ENCODE results near the gene HLTF. TPM values are rescaled to one million over a fixed set of nuclear protein-coding genes. Genes with fewer than 3 reads are reported as not detected.

The HLTF gene
- total and polyA plus RNA-seq, 2 of the 13 experiments (the other 11 are each of a cell fraction or from before 2014, with no cell fraction given) = 12.0 to 22.9 TPM

DNA sequence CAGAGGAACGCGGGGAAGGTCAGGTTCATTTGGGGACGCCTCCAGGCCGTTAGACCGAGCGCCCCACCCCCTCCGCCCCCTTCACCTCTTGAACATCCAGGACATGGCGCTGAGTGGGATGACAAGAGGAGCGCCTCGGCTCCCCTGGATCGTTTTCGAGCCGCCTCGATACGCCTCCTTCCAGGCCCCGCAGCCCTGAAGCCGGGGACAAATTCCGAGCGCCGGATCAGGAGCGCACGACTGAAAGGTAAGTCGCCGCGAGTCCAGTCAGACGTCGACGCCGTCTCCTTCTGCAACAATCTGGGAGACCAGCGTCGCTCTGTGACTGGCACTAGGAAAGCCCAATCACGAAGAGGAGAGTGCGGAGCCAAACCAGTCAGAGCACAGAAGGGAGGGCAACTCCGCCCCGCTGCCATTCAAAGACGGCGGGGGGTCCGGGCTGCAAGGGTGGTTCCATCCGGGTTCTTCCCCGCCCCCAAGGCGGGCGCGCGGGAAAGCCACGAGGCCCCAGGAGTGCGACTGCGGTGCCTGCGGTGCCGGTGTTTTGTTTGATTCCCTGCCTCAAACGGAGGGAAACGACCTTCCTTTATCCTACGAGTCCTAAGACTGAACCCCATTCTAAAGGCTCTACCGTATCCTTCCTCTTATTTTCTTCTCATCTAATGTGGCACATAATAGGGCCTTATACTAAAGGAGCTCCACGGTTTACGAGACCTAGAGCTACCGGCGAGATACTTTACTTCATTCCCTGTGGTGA lies at the start of gene HLTF (continued):
- TF ChIP-seq ZSCAN30 (CRISPR knock-in tag; IDR thresholded peaks at IDR 0.05) = peak; percentile 85; the same call in 1 of the 2 replicates
- no peak for TF ChIP-seq ZNF572 (CRISPR knock-in tag; IDR thresholded peaks at IDR 0.05)
- TF ChIP-seq, protein P1, sequence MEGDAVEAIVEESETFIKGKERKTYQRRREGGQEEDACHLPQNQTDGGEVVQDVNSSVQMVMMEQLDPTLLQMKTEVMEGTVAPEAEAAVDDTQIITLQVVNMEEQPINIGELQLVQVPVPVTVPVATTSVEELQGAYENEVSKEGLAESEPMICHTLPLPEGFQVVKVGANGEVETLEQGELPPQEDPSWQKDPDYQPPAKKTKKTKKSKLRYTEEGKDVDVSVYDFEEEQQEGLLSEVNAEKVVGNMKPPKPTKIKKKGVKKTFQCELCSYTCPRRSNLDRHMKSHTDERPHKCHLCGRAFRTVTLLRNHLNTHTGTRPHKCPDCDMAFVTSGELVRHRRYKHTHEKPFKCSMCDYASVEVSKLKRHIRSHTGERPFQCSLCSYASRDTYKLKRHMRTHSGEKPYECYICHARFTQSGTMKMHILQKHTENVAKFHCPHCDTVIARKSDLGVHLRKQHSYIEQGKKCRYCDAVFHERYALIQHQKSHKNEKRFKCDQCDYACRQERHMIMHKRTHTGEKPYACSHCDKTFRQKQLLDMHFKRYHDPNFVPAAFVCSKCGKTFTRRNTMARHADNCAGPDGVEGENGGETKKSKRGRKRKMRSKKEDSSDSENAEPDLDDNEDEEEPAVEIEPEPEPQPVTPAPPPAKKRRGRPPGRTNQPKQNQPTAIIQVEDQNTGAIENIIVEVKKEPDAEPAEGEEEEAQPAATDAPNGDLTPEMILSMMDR (CRISPR knock-in tag; IDR thresholded peaks at IDR 0.05) = no peak
- peak; percentile 83; the same call in 1 of the 2 replicates for TF ChIP-seq ZNF556 (CRISPR knock-in tag; IDR thresholded peaks at IDR 0.05; ENCODE audit: borderline replicate concordance)
- TF ChIP-seq FOSL2 (CRISPR knock-in tag; IDR thresholded peaks at IDR 0.05) = no peak; the same call in 1 of the 2 replicates
- TF ChIP-seq, protein P2, sequence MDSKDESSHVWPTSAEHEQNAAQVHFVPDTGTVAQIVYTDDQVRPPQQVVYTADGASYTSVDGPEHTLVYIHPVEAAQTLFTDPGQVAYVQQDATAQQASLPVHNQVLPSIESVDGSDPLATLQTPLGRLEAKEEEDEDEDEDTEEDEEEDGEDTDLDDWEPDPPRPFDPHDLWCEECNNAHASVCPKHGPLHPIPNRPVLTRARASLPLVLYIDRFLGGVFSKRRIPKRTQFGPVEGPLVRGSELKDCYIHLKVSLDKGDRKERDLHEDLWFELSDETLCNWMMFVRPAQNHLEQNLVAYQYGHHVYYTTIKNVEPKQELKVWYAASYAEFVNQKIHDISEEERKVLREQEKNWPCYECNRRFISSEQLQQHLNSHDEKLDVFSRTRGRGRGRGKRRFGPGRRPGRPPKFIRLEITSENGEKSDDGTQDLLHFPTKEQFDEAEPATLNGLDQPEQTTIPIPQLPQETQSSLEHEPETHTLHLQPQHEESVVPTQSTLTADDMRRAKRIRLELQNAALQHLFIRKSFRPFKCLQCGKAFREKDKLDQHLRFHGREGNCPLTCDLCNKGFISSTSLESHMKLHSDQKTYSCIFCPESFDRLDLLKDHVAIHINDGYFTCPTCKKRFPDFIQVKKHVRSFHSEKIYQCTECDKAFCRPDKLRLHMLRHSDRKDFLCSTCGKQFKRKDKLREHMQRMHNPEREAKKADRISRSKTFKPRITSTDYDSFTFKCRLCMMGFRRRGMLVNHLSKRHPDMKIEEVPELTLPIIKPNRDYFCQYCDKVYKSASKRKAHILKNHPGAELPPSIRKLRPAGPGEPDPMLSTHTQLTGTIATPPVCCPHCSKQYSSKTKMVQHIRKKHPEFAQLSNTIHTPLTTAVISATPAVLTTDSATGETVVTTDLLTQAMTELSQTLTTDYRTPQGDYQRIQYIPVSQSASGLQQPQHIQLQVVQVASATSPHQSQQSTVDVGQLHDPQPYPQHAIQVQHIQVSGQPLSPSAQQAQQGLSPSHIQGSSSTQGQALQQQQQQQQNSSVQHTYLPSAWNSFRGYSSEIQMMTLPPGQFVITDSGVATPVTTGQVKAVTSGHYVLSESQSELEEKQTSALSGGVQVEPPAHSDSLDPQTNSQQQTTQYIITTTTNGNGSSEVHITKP (CRISPR knock-in tag; IDR thresholded peaks at IDR 0.05; ENCODE audit: low read depth) = 0 out of 2 replicates have a peak, but pooled peaks have one; percentile 48
- TF ChIP-seq, protein P3, sequence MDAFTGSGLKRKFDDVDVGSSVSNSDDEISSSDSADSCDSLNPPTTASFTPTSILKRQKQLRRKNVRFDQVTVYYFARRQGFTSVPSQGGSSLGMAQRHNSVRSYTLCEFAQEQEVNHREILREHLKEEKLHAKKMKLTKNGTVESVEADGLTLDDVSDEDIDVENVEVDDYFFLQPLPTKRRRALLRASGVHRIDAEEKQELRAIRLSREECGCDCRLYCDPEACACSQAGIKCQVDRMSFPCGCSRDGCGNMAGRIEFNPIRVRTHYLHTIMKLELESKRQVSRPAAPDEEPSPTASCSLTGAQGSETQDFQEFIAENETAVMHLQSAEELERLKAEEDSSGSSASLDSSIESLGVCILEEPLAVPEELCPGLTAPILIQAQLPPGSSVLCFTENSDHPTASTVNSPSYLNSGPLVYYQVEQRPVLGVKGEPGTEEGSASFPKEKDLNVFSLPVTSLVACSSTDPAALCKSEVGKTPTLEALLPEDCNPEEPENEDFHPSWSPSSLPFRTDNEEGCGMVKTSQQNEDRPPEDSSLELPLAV (CRISPR knock-in tag; conservative IDR thresholded peaks at IDR 0.05; ENCODE audit: low read depth) = peak; percentile 60; the same call in 1 of the 2 replicates
- TF ChIP-seq, protein P4, sequence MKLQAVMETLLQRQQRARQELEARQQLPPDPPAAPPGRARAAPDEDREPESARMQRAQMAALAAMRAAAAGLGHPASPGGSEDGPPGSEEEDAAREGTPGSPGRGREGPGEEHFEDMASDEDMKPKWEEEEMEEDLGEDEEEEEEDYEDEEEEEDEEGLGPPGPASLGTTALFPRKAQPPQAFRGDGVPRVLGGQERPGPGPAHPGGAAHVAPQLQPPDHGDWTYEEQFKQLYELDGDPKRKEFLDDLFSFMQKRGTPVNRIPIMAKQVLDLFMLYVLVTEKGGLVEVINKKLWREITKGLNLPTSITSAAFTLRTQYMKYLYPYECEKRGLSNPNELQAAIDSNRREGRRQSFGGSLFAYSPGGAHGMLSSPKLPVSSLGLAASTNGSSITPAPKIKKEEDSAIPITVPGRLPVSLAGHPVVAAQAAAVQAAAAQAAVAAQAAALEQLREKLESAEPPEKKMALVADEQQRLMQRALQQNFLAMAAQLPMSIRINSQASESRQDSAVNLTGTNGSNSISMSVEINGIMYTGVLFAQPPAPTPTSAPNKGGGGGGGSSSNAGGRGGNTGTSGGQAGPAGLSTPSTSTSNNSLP (IDR thresholded peaks at IDR 0.05; ENCODE audit: low read depth, low read length) = no peak
- peak; percentile 66; the same call in 1 of the 2 replicates for TF ChIP-seq ZNF792 (CRISPR knock-in tag; IDR thresholded peaks at IDR 0.05)
- TF ChIP-seq ZNF543 (CRISPR knock-in tag; IDR thresholded peaks at IDR 0.05) = 0 out of 2 replicates have a peak, but pooled peaks have one; percentile 43
- TF ChIP-seq ZFY (CRISPR knock-in tag; IDR thresholded peaks at IDR 0.05) = peak; percentile 67
- TF ChIP-seq ZNF75D (CRISPR knock-in tag; IDR thresholded peaks at IDR 0.05; ENCODE audit: borderline replicate concordance) = no peak
- TF ChIP-seq ESRRA (CRISPR knock-in tag; IDR thresholded peaks at IDR 0.05; ENCODE audit: low read depth) = 0 out of 2 replicates have a peak, but pooled peaks have one; percentile 30
- no peak for TF ChIP-seq MTA3 (CRISPR knock-in tag; IDR thresholded peaks at IDR 0.05)
- peak; percentile 40 to 75; a peak in 3 of 4 replicates for TF ChIP-seq POLR2A (IDR thresholded peaks at IDR 0.05; ENCODE audit: insufficient read depth in 1 of 2, low read depth in 2 of 2, low read length in 2 of 2)
- TF ChIP-seq ZNF619 (CRISPR knock-in tag; IDR thresholded peaks at IDR 0.05) = peak; percentile 61; the same call in 1 of the 2 replicates
- TF ChIP-seq ZNF782 (CRISPR knock-in tag; IDR thresholded peaks at IDR 0.05; ENCODE audit: borderline replicate concordance) = no peak; the same call in 1 of the 2 replicates
- TF ChIP-seq MIER3 (CRISPR knock-in tag; IDR thresholded peaks at IDR 0.05; ENCODE audit: borderline replicate concordance) = no peak; the same call in 1 of the 2 replicates
- TF ChIP-seq ZNF354B (CRISPR knock-in tag; IDR thresholded peaks at IDR 0.05) = no peak
- TF ChIP-seq ZNF205 (CRISPR knock-in tag; IDR thresholded peaks at IDR 0.05) = peak; percentile 62; the same call in 1 of the 2 replicates
- TF ChIP-seq MTF2 (CRISPR knock-in tag; IDR thresholded peaks at IDR 0.05; ENCODE audit: borderline replicate concordance) = no peak
- TF ChIP-seq PAF1 (CRISPR knock-in tag; IDR thresholded peaks at IDR 0.05) = no peak
